Measurements from ENCODE around the gene SIL1.
"Not testable (repeated sequence)": the region's sequence is repeated elsewhere in the genome, so short reads cannot be mapped to it uniquely, and the experiment has no call there.

DNA sequence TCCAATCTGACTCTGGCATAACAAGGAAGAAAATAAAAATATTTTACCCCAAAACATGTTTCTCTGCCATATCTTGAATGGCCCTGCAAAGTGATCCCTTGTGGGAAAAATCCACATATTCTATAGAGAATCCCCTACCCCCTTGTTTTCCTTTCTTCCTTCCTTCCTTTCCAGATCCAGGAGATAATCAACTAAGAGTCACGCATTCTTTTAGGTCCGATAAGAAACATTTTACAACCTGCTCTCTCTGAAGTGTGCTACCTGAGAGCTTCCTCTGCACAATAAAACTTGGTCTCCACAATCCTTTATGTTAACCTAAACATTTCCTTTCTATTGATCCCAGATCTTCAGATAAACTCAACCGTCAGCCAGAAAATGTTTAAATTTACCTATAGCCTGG lies 33.3 kb downstream of the SIL1 start:
- TF ChIP-seq CTCF, POLR2AphosphoS5, EP300 (IDR thresholded peaks at IDR 0.05): not testable (repeated sequence)

Measured in gastroesophageal sphincter (tissue), 3 donors.